Limb (tissue), 2 donors: ENCODE measurements around the gene HEXD.
"Not testable (repeated sequence)": the region's sequence is repeated elsewhere in the genome, so short reads cannot be mapped to it uniquely, and the experiment has no call there.

Experiments used
- DNase-seq, 2 donors: peaks; one replicate each; pipeline ENCODE4 v3.0.0-alpha.2; 2016; ENCODE audit errors: extremely low spot score in 2 of 2

The HEXD gene

GRCh38 chr17:82457073-82457928 is 39.2 kb downstream of the HEXD start:
- no peak for DNase-seq

GRCh38 chr17:82457929-82458178 is 39.7 kb downstream of the HEXD start:
- no peak for DNase-seq

DNA sequence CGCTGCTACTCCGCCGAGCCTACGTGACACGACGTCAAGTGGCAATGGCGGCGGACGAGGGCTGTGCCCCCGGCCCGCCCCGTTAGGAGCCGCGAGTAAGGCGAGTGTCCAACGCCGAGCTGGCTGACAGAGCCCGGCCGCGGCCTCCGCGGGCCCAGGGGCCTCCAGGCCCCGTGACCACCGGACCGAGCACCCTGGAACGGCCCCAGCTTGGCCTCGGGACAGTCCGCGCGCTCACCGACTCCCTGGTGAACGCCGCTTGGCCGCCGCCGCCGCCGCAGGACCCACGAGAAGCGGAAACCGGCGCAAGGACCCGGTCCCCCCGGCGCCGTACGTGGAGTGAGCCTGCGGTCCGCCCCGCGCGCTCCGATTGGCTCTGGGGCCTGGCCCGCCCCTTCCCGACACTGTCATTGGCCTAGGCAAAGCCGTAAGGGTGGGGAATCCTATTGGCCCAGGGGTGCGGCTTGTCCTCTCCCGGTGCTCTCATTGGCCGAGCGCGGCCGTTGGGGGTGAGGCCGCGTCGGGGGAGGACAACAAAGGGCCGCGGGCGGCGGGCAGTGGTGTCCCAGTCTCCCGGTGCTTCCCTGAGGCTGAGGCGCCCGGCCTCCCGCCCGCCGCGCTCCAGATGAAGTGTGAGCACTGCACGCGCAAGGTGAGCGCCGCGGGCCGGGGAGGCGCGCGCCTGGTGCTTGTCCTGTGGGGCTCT is 40.2 kb downstream of the HEXD start, which contains the start of gene NARF:
Gene NARF (plus strand): TSS at position 563 of the 706 bp plus-strand sequence. CDS start 63 bp downstream, at position 626.
- DNase-seq = peak; percentile 98 to 99

DNA sequence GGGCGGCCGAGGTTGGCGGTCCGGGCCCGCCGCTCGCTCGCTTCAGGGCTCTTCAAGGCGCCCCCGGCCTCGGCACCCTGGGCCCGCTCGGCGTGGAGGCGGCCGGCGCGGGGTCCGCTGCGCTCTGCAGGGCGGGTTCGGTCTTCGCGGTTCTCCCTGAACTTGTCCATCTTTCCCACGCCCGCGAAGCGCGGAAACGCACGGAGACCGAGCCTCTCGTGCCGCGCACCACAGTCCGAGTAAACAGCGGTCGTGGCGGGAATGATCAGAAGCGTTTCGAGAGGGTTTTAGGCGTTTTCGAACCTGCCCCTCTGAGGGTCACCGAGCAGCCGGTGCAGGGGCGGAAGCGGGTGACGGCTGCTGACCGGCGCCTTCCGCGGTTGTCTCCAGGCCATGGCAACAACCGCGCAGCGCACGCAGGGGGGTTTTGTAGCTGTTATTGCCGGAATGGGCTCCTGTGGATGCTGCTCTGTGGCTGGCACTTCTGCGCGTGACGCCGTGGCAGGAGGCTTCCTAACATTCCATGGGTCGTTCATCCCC is 40.8 kb downstream of the HEXD start:
- peak in 1 of 2 donors; percentile 57 for DNase-seq

GRCh38 chr17:82459936-82460335 is 41.8 kb downstream of the HEXD start:
- not testable (repeated sequence) for DNase-seq

GRCh38 chr17:82461827-82462524 is 43.8 kb downstream of the HEXD start:
- DNase-seq = no peak

GRCh38 chr17:82463391-82463790 is 45.2 kb downstream of the HEXD start:
- DNase-seq = no peak

DNA sequence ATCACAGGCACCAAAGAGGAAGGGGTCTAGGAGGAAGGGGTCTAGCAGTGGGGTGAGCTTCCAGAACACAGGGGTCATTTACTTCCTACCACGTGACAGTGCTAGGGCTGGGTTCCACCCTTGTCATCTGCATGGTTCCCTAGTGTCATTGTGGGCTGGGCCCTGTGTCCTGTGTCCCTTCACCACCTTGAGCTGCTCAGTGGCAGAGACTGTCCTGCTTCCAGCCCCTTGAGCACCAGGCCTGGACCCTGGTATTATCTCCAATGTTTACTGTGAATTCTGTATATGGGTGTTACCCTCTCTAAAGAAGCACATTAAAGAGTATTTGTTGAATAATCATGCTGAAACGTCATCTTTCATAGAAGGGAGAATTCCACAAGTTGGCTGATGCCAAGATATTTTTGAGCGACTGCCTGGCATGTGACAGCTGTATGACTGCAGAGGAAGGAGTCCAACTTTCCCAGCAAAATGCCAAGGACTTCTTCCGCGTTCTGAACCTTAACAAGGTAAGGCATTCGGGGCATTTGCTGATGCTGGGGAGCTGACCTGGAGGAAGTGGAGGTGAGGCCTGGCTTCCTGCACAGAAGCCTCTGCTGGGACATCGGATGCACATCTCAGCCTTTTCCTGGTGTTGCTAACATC is 45.9 kb downstream of the HEXD start:
- no peak for DNase-seq

DNA sequence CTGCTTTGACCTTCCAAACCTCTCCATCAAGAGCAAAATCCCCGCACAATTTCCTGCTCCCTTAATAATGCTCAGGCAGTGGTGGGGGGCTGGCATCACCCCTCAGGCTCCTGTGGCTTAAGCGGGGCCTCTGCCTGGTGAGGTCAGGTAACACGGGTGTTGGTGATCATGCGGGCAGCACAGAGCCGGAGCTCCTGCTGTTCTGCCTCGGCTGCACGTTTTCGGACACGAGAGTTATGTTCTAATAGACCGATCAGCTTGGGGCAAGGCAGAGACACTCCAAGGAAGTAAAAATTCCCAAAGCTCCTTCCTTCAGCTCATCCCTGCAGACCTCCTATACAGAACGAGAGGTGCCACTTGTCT is 46.4 kb downstream of the HEXD start:
- no peak for DNase-seq

GRCh38 chr17:82465023-82465603 is 47.0 kb downstream of the HEXD start:
- no peak for DNase-seq

GRCh38 chr17:82468692-82469091 is 50.5 kb downstream of the HEXD start:
- DNase-seq = no peak

DNA sequence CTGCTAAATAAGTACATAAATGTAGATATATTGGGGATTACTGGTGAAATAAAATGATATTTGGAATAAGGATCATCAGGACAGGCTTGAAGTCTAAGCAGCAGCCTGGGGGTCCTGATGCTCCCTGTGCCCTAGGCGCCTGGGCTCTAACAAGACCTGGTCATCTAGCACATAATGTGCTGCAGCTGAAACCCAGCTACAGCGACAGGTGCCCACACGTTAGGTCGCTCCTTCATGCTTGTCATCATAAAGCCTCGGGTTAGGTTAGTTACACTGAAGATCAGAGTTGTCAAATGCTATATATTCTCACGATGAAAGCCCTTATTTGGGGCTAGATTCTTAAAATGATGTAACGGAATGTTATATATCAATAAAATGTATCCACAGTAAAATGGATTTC is 51.9 kb downstream of the HEXD start:
- DNase-seq = no peak

DNA sequence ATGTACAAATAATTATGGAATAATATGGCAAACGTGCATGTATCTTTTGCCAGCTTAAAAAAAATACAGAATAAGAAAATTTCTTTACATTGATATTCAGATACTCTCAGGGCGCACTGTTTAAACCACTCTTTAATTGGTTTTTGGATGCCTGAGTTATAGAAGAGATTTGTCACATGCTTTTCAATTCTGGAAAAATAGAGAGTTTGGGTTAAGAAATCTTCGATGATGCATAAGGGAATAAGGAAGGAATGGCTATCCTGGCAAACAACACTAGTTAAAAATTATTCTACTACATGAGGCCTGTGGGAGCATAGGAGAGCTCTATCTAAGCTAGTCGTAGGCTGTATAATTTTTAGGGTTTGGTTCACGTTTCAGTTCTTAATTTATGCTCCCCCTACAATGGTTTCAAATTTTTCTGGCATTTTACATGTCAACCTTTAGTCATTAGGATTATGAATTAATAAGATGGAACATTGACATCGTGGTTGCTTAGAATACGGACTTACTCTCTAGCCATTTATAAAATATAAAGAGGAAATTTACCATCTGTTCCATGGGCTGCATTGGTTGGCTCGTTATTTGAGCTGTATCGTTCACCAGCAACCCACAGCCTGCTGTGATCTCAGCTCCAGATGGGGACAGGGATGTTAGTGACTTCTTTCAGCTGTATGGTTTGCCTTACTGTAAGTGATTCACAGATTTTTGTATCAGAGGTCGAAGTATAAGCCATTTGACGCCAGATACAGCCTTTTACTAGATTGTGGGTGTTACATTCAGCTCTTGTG is 56.3 kb downstream of the HEXD start:
- DNase-seq = no peak

GRCh38 chr17:82475458-82475857 is 57.3 kb downstream of the HEXD start:
- no peak for DNase-seq

GRCh38 chr17:82477934-82478333 is 59.8 kb downstream of the HEXD start:
- DNase-seq = no peak

DNA sequence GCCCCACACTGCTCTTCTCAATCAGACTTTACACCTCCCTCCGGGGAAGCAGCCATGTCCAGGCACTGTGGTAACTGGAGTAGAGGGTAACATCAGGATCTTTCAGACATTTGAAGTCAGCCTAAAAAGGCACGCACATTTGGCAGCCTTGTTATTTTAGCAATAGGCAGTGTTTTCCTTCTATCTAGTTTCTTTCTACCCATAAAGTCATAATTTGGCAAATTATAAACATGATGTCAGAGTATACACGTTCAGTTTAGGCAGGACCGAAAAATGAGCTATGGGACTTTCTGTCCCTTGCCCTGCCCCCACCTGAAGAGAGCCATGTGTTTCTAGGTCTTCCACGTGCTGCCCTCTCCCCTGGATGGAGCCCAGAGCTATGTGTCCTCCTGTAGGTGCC is 61.5 kb downstream of the HEXD start:
- DNase-seq = no peak

DNA sequence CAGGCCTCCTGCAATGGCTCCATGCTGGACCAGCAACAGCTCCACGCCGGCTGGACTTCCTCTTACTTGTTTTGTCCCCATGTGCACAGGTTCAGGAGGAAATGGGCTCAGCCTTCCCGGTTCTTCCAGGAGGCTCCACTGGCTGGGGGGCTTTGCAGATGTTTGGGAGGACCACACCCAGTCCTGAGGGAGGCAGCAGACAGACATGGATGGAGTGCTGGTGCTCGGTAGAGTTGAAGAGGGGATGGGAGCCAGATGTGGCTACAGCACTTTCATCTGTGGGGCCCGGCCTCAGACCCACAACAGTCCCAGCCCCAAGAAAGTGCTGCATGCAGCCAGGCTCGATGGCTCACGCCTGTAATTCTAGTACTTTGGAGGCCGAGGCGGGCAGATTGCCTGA is 62.2 kb downstream of the HEXD start:
- DNase-seq = no peak

DNA sequence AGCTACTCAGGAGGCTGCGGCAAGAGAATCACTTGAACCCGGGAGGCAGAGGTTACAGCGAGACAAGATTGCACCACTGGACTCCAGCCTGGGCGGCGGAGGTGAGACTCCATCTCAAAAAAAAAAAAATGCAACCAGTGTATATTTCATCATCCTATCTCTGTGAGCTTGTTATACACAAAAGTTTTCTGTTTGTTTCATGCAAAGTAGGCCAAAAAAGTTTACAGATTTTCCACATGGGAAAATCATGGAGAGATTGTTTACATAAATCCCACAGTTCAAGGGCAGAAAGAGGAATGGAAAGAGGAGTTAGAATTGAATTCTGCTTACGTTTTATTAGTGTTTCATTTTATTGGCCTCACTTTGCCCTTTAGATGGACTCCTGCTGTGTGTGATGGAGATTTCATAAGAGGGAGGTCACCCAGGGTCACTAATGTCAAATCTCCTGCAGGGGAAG is 65.1 kb downstream of the HEXD start:
- no peak for DNase-seq

DNA sequence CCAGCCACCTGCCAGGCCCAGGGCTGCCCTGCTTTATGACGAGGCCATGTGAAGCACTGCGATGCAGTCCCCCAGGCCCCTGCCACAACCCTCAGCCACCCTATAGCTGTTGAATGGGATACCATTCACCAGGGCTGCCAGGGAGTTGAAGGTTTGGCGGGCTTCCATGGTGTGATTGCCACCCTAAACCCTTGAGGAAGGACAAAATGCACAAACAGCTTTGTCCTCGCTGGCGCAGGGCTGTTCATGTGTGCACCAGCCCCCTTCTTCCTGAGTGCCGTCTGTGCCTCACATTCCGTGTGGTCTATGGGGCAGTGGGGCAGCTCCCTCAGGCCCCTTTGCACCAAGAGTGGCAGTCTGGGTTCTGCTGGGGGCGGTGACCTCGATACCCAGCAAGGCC is 65.7 kb downstream of the HEXD start:
- no peak for DNase-seq
